CD14-positive monocyte (primary cell): ENCODE results near the gene ZNF776. TPM values are rescaled to one million over a fixed set of nuclear protein-coding genes. Genes with fewer than 3 reads are reported as not detected.

Experiments
- DNase-seq, 3 donors: peaks; one replicate each; pipeline ENCODE4 v3.0.0-alpha.2; 2011 to 2022
- H2AFZ ChIP-seq: 2 replicates; pipeline ENCODE4 v1.6.0; 2012; ENCODE audit warnings: mild to moderate bottlenecking, low read depth, low read length, inconsistent platforms; ENCODE audit not compliant: insufficient read depth, poor library complexity, severe bottlenecking
- H3K27ac ChIP-seq, 2 donors: 1 replicate in 1 of 2; 2 replicates in 1 of 2; pipeline ENCODE4 v1.5.1; 2012 to 2013; ENCODE audit warnings: low read length in 2 of 2, control low read depth in 1 of 2, inconsistent platforms in 1 of 2, low read depth in 1 of 2, mild to moderate bottlenecking in 1 of 2
- H3K27me3 ChIP-seq, 2 donors: one replicate each; pipeline versions ENCODE4 v1.6.0 to v1.6.1; 2011 to 2013; ENCODE audit warnings: low read length in 2 of 2; ENCODE audit not compliant: control insufficient read depth in 2 of 2, insufficient read depth in 2 of 2
- H3K36me3 ChIP-seq, 2 donors: replicated peaks in 1 of 2; 1 replicate in 1 of 2; 2 replicates in 1 of 2; pipeline versions ENCODE4 v1.5.1 to v1.6.1; 2012 to 2013; ENCODE audit warnings: low read length in 2 of 2, control low read depth in 1 of 2, inconsistent platforms in 1 of 2, mild to moderate bottlenecking in 1 of 2; ENCODE audit not compliant: insufficient read depth in 2 of 2, control insufficient read depth in 1 of 2
- H3K4me1 ChIP-seq, 2 donors: 1 replicate in 1 of 2; 2 replicates in 1 of 2; pipeline versions ENCODE4 v1.5.1 to v1.6.1; 2012 to 2013; ENCODE audit warnings: low read length in 2 of 2, control low read depth in 1 of 2, inconsistent platforms in 1 of 2, mild to moderate bottlenecking in 1 of 2, moderate library complexity in 1 of 2; ENCODE audit not compliant: insufficient read depth in 2 of 2, control insufficient read depth in 1 of 2
- H3K4me2 ChIP-seq: replicated peaks from 2 replicates; pipeline ENCODE3; 2012; ENCODE audit warnings: low read length, moderate library complexity, mild to moderate bottlenecking; ENCODE audit not compliant: poor library complexity, severe bottlenecking; ENCODE audit errors: extremely low read depth
- H3K4me3 ChIP-seq, 3 experiments: fragments of 200-600 bp in 1 of 3; sonication (generic) in 1 of 3; replicated peaks in 1 of 3; 1 replicate in 2 of 3; 2 replicates in 1 of 3; pipeline ENCODE4 v1.5.1; 2011 to 2013; ENCODE audit warnings: low read length in 3 of 3, mild to moderate bottlenecking in 3 of 3, control low read depth in 2 of 3, low read depth in 2 of 3, inconsistent platforms in 1 of 3, moderate library complexity in 1 of 3
- H3K79me2 ChIP-seq: 2 replicates; pipeline ENCODE4 v1.6.0; 2012; ENCODE audit warnings: mild to moderate bottlenecking, control low read depth, inconsistent platforms, low read length, moderate library complexity; ENCODE audit not compliant: insufficient read depth
- H3K9ac ChIP-seq: 2 replicates; pipeline ENCODE4 v1.6.0; 2017; ENCODE audit warnings: low read length, mild to moderate bottlenecking; ENCODE audit not compliant: insufficient read depth, poor library complexity, severe bottlenecking
- H3K9me3 ChIP-seq, 2 donors: replicated peaks in 1 of 2; 1 replicate in 1 of 2; 2 replicates in 1 of 2; pipeline versions ENCODE4 v1.5.1 to v1.6.1; 2012 to 2013; ENCODE audit warnings: low read length in 2 of 2, control low read depth in 1 of 2; ENCODE audit not compliant: control insufficient read depth in 1 of 2, insufficient read depth in 1 of 2
- H4K20me1 ChIP-seq: 2 replicates; pipeline ENCODE4 v1.6.0; 2012; ENCODE audit warnings: mild to moderate bottlenecking, low read length, control low read depth, moderate library complexity; ENCODE audit not compliant: insufficient read depth
- H3K27ac Mint-ChIP-seq, 7 donors: one replicate each; pipeline ENCODE4 v1.8.0; 2020; ENCODE audit warnings: mild to moderate bottlenecking in 7 of 7, mixed read lengths in 7 of 7, moderate library complexity in 6 of 7, inconsistent platforms in 2 of 7
- H3K27me3 Mint-ChIP-seq, 3 donors: one replicate each; pipeline ENCODE4 v1.8.0; 2021 to 2022; ENCODE audit warnings: low read depth in 3 of 3, mild to moderate bottlenecking in 3 of 3, mixed read lengths in 3 of 3, moderate library complexity in 3 of 3, inconsistent platforms in 1 of 3
- H3K36me3 Mint-ChIP-seq, 2 donors: one replicate each; pipeline ENCODE4 v1.8.0; 2020; ENCODE audit warnings: mixed read lengths in 2 of 2, inconsistent platforms in 1 of 2, mild to moderate bottlenecking in 1 of 2
- H3K4me1 Mint-ChIP-seq: one replicate; pipeline ENCODE4 v1.8.0; 2020; ENCODE audit warnings: mild to moderate bottlenecking, mixed read lengths
- H3K4me3 Mint-ChIP-seq, 2 donors: one replicate each; pipeline ENCODE4 v1.8.0; 2020; ENCODE audit warnings: mild to moderate bottlenecking in 2 of 2, mixed read lengths in 2 of 2, moderate library complexity in 1 of 2
- H3K9me3 Mint-ChIP-seq, 7 donors: one replicate each; pipeline ENCODE4 v1.8.0; 2020 to 2022; ENCODE audit warnings: mixed read lengths in 7 of 7, mild to moderate bottlenecking in 6 of 7, moderate library complexity in 6 of 7, inconsistent platforms in 2 of 7
- CTCF ChIP-seq: fragments of 200-600 bp; IDR thresholded peaks from one replicate; pipeline ENCODE4 v1.8.0; 2022; ENCODE audit warnings: antibody characterized with exemption, mild to moderate bottlenecking
- WGBS: methylation state at CpG from one replicate; pipeline ENCODE4 v1.1.5; 2013; ENCODE audit warnings: missing lambda C conversion rate; ENCODE audit not compliant: insufficient coverage; 5-methylcytosine and 5-hydroxymethylcytosine counted together
- intact Hi-C, 2 donors: fragments of 100-400 bp; cut with micrococcal nuclease; formaldehyde crosslinking; loops; one replicate each; pipeline versions ENCODE4 v1.15.0 to v1.15.1; 2023
- polyA plus RNA-seq, 3 donors: library from polyadenylated mRNA; depleted of rRNA in 1 of 3; unstranded in 2 of 3; stranded (reverse) in 1 of 3; fragments of 300-500 nt in 2 of 3; fragments of >200 nt in 1 of 3; fragmentation: Illumina TruSeq in 2 of 3; gene quantifications; 1 replicate in 2 of 3; 2 replicates in 1 of 3; pipeline ENCODE4 v1.2.3, GENCODE V29; 2012 to 2021

The ZNF776 gene
- polyA plus RNA-seq, 3 donors: 1.9 to 4.4 (median 2.9) TPM

- Mint-ChIP-seq H3K4me1 (peaks cover 21% of the 10 kb centered on the region), H3K27ac (peak overlapping the region in 6 of 7 donors; percentile 95 to 97 (median 96)), H3K4me3 (peak overlapping the region; percentile 98 to 99), H3K36me3 (peaks cover 41 to 50% of the 10 kb centered on the region in 2 donors), H3K9me3 (peaks cover 30 to 79% (median 53%) of the 10 kb centered on the region in 7 donors), H3K27me3 (peaks cover 0 to 2% (median 2%) of the 10 kb centered on the region in 3 donors)
- Histone ChIP-seq H2AFZ (peak overlapping the region; percentile 94), H3K36me3 (peaks cover 35 to 44% of the 10 kb centered on the region in 2 donors), H3K27me3 (no peaks in the 10 kb centered on the region), H3K79me2 (peaks cover 40% of the 10 kb centered on the region), H4K20me1 (no peaks in the 10 kb centered on the region), H3K9ac (peak overlapping the region; percentile 90), H3K9me3 (peaks cover 45 to 47% of the 10 kb centered on the region in 2 donors), H3K4me1 (peaks cover 13% of the 10 kb centered on the region in 2 donors), H3K27ac (peak overlapping the region in 1 of 2 donors; percentile 89), H3K4me3 (peak overlapping the region; percentile 84 to 92 (median 87)), H3K4me2 (peak overlapping the region; percentile 95)
- 41% methylated on average over 4 of the region's 6 CpGs for WGBS
- TF ChIP-seq CTCF: no peak
- intact Hi-C loops: loop anchor here (2.0 to 10.0 kb wide), 5 partner anchors 21 to 257 kb away; partner anchors contain the start of genes ZNF417 (in 1 of the 2), ZNF586 (in 1 of the 2), ZNF606 (in 1 of the 2) and ZNF671 (in 1 of the 2)
- DNase-seq: no peak
These were observed 825 bp downstream of the ZNF776 start for GRCh38 chr19:57747472-57747807.

- 100% methylated on average over 1 of the region's 3 CpGs for WGBS
- TF ChIP-seq CTCF: no peak
- H3K36me3 Mint-ChIP-seq: peaks cover 47 to 56% of the 10 kb centered on the region in 2 donors
- H3K4me1 ChIP-seq: peaks cover 13% of the 10 kb centered on the region in 2 donors
- H4K20me1 ChIP-seq: no peaks in the 10 kb centered on the region
- H3K4me1 Mint-ChIP-seq: peaks cover 21% of the 10 kb centered on the region
- peaks cover 47 to 53% of the 10 kb centered on the region in 2 donors for H3K9me3 ChIP-seq
- peaks cover 40% of the 10 kb centered on the region for H3K79me2 ChIP-seq
- no peak overlapping the region for H3K27ac Mint-ChIP-seq
- H3K27me3 ChIP-seq: no peaks in the 10 kb centered on the region
- H3K4me3 Mint-ChIP-seq: peak overlapping the region in 1 of 2 donors; percentile 98
- H3K36me3 ChIP-seq: peaks cover 41 to 50% of the 10 kb centered on the region in 2 donors
- peak overlapping the region in 1 of 3 experiments; percentile 92 for H3K4me3 ChIP-seq
- peaks cover 36 to 83% (median 58%) of the 10 kb centered on the region in 7 donors for H3K9me3 Mint-ChIP-seq
- no peak overlapping the region for H2AFZ ChIP-seq
- H3K9ac ChIP-seq: no peak overlapping the region
- H3K27ac ChIP-seq: no peak overlapping the region
- no peak for DNase-seq
- peaks cover 0 to 2% (median 2%) of the 10 kb centered on the region in 3 donors for H3K27me3 Mint-ChIP-seq
- peak overlapping the region; percentile 95 for H3K4me2 ChIP-seq
- intact Hi-C loops: loop anchor here in 1 of 2 donors (5.0 to 10.0 kb wide), 3 partner anchors 69 to 257 kb away; partner anchors contain the start of genes ZNF417 and ZNF606
These were observed 1.4 kb downstream of the ZNF776 start for GRCh38 chr19:57748029-57748428.
